HL-60 (cell line): ENCODE results near the gene ABCA2.

Source experiments
- DNase-seq, 2 experiments: peaks; one replicate each; pipeline ENCODE4 v3.0.0-alpha.2; 2010 to 2020; ENCODE audit warnings: low read depth in 1 of 2, low spot score in 1 of 2
- H3K27ac ChIP-seq: fragments of 250-450 bp; sonication (Bioruptor Pico); replicated peaks from 2 replicates; pipeline ENCODE4 v1.5.1; 2020; ENCODE audit warnings: mild to moderate bottlenecking, moderate library complexity
- H3K27me3 ChIP-seq: fragments of 250-450 bp; sonication (Bioruptor Pico); 2 replicates; pipeline ENCODE4 v1.5.1; 2021; ENCODE audit warnings: mild to moderate bottlenecking, moderate library complexity; ENCODE audit not compliant: insufficient read depth, poor library complexity, severe bottlenecking
- H3K4me3 ChIP-seq: replicated peaks from 2 replicates; pipeline ENCODE4 v1.5.1; 2011; ENCODE audit warnings: mild to moderate bottlenecking, control low read depth, low read length; ENCODE audit not compliant: insufficient read depth
- GABPA ChIP-seq: IDR thresholded peaks from 2 replicates; pipeline ENCODE4 v1.6.1; 2012; ENCODE audit warnings: low read depth
- POLR2AphosphoS5 ChIP-seq: IDR thresholded peaks from 2 replicates; pipeline ENCODE4 v1.6.1; 2012; ENCODE audit warnings: low read depth
- SPI1 ChIP-seq: IDR thresholded peaks from 2 replicates; pipeline ENCODE4 v1.6.1; 2012; ENCODE audit warnings: low read depth, mild to moderate bottlenecking, borderline replicate concordance
- TF ChIP-seq, protein P1 (sequence below): IDR thresholded peaks from one replicate; pipeline ENCODE4 v1.5.1; 2011; ENCODE audit warnings: low read length, control low read depth, inconsistent platforms; ENCODE audit not compliant: insufficient read depth
- TF ChIP-seq, protein P2 (sequence below): IDR thresholded peaks from 2 replicates; pipeline ENCODE4 v1.6.1; 2012; ENCODE audit warnings: low read depth; ENCODE audit not compliant: insufficient replicate concordance

ABCA2 gene

DNA sequence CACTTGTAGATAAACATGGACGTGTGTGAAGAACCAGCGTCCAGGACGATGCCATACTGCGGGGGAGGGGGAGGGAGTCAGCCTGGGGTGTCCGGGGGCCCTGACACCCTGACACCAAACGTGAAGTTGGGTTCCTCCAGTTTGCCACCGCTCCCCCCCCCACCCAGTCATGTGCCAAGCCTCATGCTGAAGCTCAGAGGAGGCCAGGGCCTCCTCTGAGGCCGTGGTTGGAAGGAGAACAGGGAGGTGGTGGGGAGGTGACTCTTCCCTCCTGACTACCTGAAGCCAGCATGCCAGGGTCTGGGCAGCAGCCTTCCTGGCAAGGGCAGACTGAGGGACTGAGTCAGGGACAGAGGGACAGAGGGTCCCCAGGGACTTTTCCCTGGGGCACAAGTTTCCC, 24.3 kb upstream of the ABCA2 start:
- Histone ChIP-seq H3K27me3 (peaks cover 46% of the 10 kb centered on the region), H3K4me3 (no peak overlapping the region), H3K27ac (no peak overlapping the region)
- no peak for TF ChIP-seq POLR2AphosphoS5
- TF ChIP-seq, protein P1, sequence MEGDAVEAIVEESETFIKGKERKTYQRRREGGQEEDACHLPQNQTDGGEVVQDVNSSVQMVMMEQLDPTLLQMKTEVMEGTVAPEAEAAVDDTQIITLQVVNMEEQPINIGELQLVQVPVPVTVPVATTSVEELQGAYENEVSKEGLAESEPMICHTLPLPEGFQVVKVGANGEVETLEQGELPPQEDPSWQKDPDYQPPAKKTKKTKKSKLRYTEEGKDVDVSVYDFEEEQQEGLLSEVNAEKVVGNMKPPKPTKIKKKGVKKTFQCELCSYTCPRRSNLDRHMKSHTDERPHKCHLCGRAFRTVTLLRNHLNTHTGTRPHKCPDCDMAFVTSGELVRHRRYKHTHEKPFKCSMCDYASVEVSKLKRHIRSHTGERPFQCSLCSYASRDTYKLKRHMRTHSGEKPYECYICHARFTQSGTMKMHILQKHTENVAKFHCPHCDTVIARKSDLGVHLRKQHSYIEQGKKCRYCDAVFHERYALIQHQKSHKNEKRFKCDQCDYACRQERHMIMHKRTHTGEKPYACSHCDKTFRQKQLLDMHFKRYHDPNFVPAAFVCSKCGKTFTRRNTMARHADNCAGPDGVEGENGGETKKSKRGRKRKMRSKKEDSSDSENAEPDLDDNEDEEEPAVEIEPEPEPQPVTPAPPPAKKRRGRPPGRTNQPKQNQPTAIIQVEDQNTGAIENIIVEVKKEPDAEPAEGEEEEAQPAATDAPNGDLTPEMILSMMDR, result no peak
- TF ChIP-seq SPI1, result no peak
- TF ChIP-seq, protein P2, sequence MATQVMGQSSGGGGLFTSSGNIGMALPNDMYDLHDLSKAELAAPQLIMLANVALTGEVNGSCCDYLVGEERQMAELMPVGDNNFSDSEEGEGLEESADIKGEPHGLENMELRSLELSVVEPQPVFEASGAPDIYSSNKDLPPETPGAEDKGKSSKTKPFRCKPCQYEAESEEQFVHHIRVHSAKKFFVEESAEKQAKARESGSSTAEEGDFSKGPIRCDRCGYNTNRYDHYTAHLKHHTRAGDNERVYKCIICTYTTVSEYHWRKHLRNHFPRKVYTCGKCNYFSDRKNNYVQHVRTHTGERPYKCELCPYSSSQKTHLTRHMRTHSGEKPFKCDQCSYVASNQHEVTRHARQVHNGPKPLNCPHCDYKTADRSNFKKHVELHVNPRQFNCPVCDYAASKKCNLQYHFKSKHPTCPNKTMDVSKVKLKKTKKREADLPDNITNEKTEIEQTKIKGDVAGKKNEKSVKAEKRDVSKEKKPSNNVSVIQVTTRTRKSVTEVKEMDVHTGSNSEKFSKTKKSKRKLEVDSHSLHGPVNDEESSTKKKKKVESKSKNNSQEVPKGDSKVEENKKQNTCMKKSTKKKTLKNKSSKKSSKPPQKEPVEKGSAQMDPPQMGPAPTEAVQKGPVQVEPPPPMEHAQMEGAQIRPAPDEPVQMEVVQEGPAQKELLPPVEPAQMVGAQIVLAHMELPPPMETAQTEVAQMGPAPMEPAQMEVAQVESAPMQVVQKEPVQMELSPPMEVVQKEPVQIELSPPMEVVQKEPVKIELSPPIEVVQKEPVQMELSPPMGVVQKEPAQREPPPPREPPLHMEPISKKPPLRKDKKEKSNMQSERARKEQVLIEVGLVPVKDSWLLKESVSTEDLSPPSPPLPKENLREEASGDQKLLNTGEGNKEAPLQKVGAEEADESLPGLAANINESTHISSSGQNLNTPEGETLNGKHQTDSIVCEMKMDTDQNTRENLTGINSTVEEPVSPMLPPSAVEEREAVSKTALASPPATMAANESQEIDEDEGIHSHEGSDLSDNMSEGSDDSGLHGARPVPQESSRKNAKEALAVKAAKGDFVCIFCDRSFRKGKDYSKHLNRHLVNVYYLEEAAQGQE, result no peak
- no peak for TF ChIP-seq GABPA
- no peak for DNase-seq

DNA sequence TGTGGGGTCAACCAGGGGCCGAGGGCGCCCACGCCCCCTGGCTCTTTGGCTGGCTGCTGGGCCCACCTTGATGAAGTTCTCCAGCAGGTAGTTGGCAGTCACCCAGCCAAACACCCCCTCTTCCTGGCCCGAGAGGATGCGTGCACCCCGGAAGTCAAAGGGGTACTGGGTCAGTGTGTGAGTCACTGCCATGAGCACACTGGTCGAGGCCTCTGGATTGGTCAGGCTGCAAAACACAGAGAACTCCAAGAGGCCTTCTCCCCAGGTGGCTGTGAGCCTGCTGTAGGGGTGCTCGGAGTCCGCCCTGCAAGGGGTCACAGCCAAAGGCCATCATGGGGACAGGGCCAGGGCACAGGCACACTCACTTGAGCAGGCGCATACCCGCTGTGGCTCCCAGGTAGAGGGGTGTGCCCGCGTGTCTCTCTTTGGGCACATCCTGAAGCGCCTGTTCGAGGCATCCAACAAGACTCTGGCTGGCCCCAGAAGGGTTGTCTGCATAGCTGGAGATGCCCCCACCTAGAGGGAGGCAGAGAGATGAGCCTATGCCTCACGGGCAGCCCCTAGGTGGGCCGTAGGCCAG, 23.2 kb upstream of the ABCA2 start:
- H3K27ac ChIP-seq, result no peak overlapping the region
- TF ChIP-seq GABPA (no peak), POLR2AphosphoS5 (no peak), SPI1 (no peak)
- TF ChIP-seq, protein P2, result no peak
- TF ChIP-seq, protein P1, result no peak
- no peak for DNase-seq
- H3K27me3 ChIP-seq, result peaks cover 50% of the 10 kb centered on the region
- H3K4me3 ChIP-seq, result no peak overlapping the region

DNA sequence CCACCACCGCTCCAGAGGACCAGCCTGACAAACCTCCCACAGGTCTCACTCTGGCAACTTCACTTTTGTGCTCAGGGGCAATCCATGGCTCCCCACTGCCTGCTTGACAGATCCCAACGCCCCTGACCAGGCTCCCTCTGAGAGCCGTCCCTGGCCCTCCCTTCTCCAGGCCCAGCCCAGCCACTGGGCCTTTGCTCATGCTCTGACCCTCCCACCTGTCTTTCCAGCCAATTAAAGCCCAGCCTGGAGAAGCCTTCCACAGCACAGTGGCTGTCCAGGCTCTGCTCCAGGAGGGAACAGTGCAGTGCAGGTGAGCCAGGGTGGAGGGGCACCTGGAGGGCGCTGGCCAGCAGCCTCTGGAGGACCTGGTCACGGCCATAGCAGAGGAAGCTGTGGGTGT, 22.5 kb upstream of the ABCA2 start:
- Histone ChIP-seq H3K27me3 (peaks cover 52% of the 10 kb centered on the region), H3K27ac (no peak overlapping the region), H3K4me3 (no peak overlapping the region)
- DNase-seq, result no peak
- TF ChIP-seq SPI1 (no peak), GABPA (no peak), POLR2AphosphoS5 (no peak)
- TF ChIP-seq, protein P2, result no peak
- TF ChIP-seq, protein P1, result no peak
